HepG2 (cell line): ENCODE results near the gene GFPT1. TPM values are rescaled to one million over a fixed set of nuclear protein-coding genes. Genes with fewer than 3 reads are reported as not detected.

ENCODE experiments used
- BATF2 ChIP-seq: sonication (generic); formaldehyde crosslinking; IDR thresholded peaks from 2 replicates; pipeline ENCODE4 v1.8.0; 2022; ENCODE audit warnings: mild to moderate bottlenecking, missing genetic modification reagents, moderate library complexity
- FOSL1 ChIP-seq: sonication (generic); formaldehyde crosslinking; IDR thresholded peaks from 2 replicates; pipeline ENCODE4 v1.9.0; 2021; ENCODE audit warnings: missing genetic modification reagents, borderline replicate concordance
- FOXO4 ChIP-seq: sonication (generic); formaldehyde crosslinking; conservative IDR thresholded peaks from 2 replicates; pipeline ENCODE4 v1.8.1; 2023; ENCODE audit warnings: missing genetic modification reagents
- IKZF4 ChIP-seq: sonication (generic); formaldehyde crosslinking; IDR thresholded peaks from 2 replicates; pipeline ENCODE4 v1.5.1; 2020; ENCODE audit warnings: borderline replicate concordance, mild to moderate bottlenecking, low read depth, missing genetic modification reagents; ENCODE audit errors: not compliant biosample characterization
- NR2C2 ChIP-seq: sonication (generic); formaldehyde crosslinking; IDR thresholded peaks from 2 replicates; pipeline ENCODE4 v1.4.0; 2020; ENCODE audit warnings: missing genetic modification reagents, mild to moderate bottlenecking, moderate library complexity, borderline replicate concordance
- PBX2 ChIP-seq: IDR thresholded peaks from 2 replicates; pipeline ENCODE4 v1.6.1; 2016; ENCODE audit warnings: control low read depth
- SOX6 ChIP-seq, 2 experiments: fragments of 450-650 bp in 1 of 2; sonication (generic) in 1 of 2; formaldehyde crosslinking in 1 of 2; IDR thresholded peaks; 2 replicates each; pipeline versions ENCODE4 v1.4.0 to v1.6.1; 2017 to 2020; ENCODE audit warnings: antibody characterized with exemption in 1 of 2, mild to moderate bottlenecking in 1 of 2, missing genetic modification reagents in 1 of 2
- TCF12 ChIP-seq, 2 experiments: fragments of 450-650 bp in 1 of 2; sonication (generic) in 1 of 2; formaldehyde crosslinking in 1 of 2; IDR thresholded peaks; 2 replicates each; pipeline versions ENCODE4 v1.6.1 to v1.8.0; 2017 to 2022; ENCODE audit warnings: antibody characterized with exemption in 1 of 2, mild to moderate bottlenecking in 1 of 2, missing genetic modification reagents in 1 of 2, moderate library complexity in 1 of 2
- ZBTB10 ChIP-seq: sonication (generic); formaldehyde crosslinking; IDR thresholded peaks from 2 replicates; pipeline ENCODE4 v1.4.0; 2020; ENCODE audit warnings: missing genetic modification reagents, borderline replicate concordance
- ZNF18 ChIP-seq: sonication (generic); formaldehyde crosslinking; IDR thresholded peaks from 2 replicates; pipeline ENCODE4 v1.8.0; 2022; ENCODE audit warnings: mild to moderate bottlenecking, missing genetic modification reagents; ENCODE audit not compliant: insufficient replicate concordance
- ZNF484 ChIP-seq: sonication (generic); formaldehyde crosslinking; IDR thresholded peaks from 2 replicates; pipeline ENCODE4 v1.5.1; 2020; ENCODE audit warnings: mild to moderate bottlenecking, low read depth, missing genetic modification reagents, borderline replicate concordance
- ZNF577 ChIP-seq: sonication (generic); formaldehyde crosslinking; IDR thresholded peaks from 2 replicates; pipeline ENCODE4 v1.4.0; 2020; ENCODE audit warnings: mild to moderate bottlenecking, low read depth, missing genetic modification reagents, borderline replicate concordance
- ZNF704 ChIP-seq: sonication (generic); formaldehyde crosslinking; IDR thresholded peaks from 2 replicates; pipeline ENCODE4 v1.8.1; 2023; ENCODE audit warnings: mild to moderate bottlenecking, inconsistent platforms, moderate library complexity, missing genetic modification reagents, borderline replicate concordance
- ZNF713 ChIP-seq: sonication (generic); formaldehyde crosslinking; IDR thresholded peaks from 2 replicates; pipeline ENCODE4 v1.4.0; 2020; ENCODE audit warnings: mild to moderate bottlenecking, missing genetic modification reagents
- ZNF790 ChIP-seq: sonication (generic); formaldehyde crosslinking; IDR thresholded peaks from 2 replicates; pipeline ENCODE4 v1.8.0; 2022; ENCODE audit warnings: missing genetic modification reagents, mild to moderate bottlenecking, borderline replicate concordance
- ZNF883 ChIP-seq: sonication (generic); formaldehyde crosslinking; IDR thresholded peaks from 2 replicates; pipeline ENCODE4 v1.5.1; 2020; ENCODE audit warnings: mild to moderate bottlenecking, missing genetic modification reagents; ENCODE audit errors: not compliant biosample characterization
- polyA plus RNA-seq, 8 experiments: library from polyadenylated mRNA; depleted of rRNA in 3 of 8; stranded (reverse) in 7 of 8; unstranded in 1 of 8; fragments of >200 nt; fragmentation: Illumina TruSeq in 4 of 8; extraction: Trizol in 4 of 8; gene quantifications; 2 replicates each; pipeline versions ENCODE4 v1.2.1 to v1.2.3, GENCODE V29; 2011 to 2016; ENCODE audit warnings: low read depth in 4 of 8, missing spikeins in 1 of 8, mixed read lengths in 1 of 8; ENCODE audit not compliant: insufficient read depth in 1 of 8
- total RNA-seq, 5 experiments: library from RNA; depleted of rRNA; stranded (reverse); fragments of >200 nt; fragmentation: Illumina TruSeq; extraction: Trizol; gene quantifications; 2 replicates each; pipeline ENCODE4 v1.2.3, GENCODE V29; 2016; ENCODE audit warnings: low read depth in 1 of 5

Gene GFPT1
- total and polyA plus RNA-seq, 2 of the 13 experiments (the other 11 are each of a cell fraction or from before 2014, with no cell fraction given): 24.0 to 84.9 TPM

GRCh38 chr2:69386789-69387734, at the start of gene GFPT1 (continued):
- TF ChIP-seq SOX6 (IDR thresholded peaks at IDR 0.05) (no peak), SOX6 (CRISPR knock-in tag; IDR thresholded peaks at IDR 0.05) (peak; percentile 30; the same call in 1 of the 2 replicates), ZNF883 (CRISPR knock-in tag) (peak; percentile 99), PBX2 (peak; percentile 83), ZNF713 (no peak), ZBTB10 (CRISPR knock-in tag) (peak; percentile 60; the same call in 1 of the 2 replicates), ZNF704 (CRISPR knock-in tag) (peak; percentile 84), ZNF18 (CRISPR knock-in tag) (peak; percentile 24), BATF2 (CRISPR knock-in tag) (peak; percentile 95), IKZF4 (CRISPR knock-in tag) (peak; percentile 94), FOXO4 (peak; percentile 98; the same call in 1 of the 2 replicates), FOSL1 (CRISPR knock-in tag) (peak; percentile 12; the same call in 1 of the 2 replicates), TCF12 (IDR thresholded peaks at IDR 0.05) (no peak), TCF12 (CRISPR knock-in tag; IDR thresholded peaks at IDR 0.05) (peak; percentile 28; the same call in 1 of the 2 replicates), ZNF790 (CRISPR knock-in tag) (peak; percentile 95; the same call in 1 of the 2 replicates), ZNF577 (CRISPR knock-in tag) (0 out of 2 replicates have a peak, but pooled peaks have one; percentile 37), NR2C2 (CRISPR knock-in tag) (peak; percentile 63), ZNF484 (CRISPR knock-in tag) (no peak)
